Measurements from ENCODE around the gene NANP. TPM values are rescaled to one million over a fixed set of nuclear protein-coding genes. Genes with fewer than 3 reads are reported as not detected.

Gene NANP, protein sequence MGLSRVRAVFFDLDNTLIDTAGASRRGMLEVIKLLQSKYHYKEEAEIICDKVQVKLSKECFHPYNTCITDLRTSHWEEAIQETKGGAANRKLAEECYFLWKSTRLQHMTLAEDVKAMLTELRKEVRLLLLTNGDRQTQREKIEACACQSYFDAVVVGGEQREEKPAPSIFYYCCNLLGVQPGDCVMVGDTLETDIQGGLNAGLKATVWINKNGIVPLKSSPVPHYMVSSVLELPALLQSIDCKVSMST
- total RNA-seq (2021; ENCODE audit: unreplicated experiment): 7.3 TPM
- 2.1 TPM for polyA plus RNA-seq (2012; ENCODE audit: insufficient read length)
- Bru-seq, nascent RNA: percentile 78 among the genes with signal in this experiment
- BruChase-seq, experiment 1, labeled RNA remaining after a 2-hour chase: percentile 92 among the genes with signal in this experiment
- percentile 66 among the genes with signal in this experiment for BruChase-seq, experiment 2, labeled RNA remaining after a 6-hour chase
- long read RNA-seq, transcript NANP-201 (2 exons, 3,964 nt): major isoform, 44 of 54 reads
- long read RNA-seq, partial matches to known transcripts: 0 of 54 reads
- long read RNA-seq, other reads (novel, unspliced or antisense): 10 of 54 reads

- TF ChIP-seq SIN3A (IDR thresholded peaks at IDR 0.05; ENCODE audit: borderline replicate concordance, insufficient read depth, low read depth, low read length) (peak; percentile 89; the same call in 1 of the 2 replicates), TCF7L2 (IDR thresholded peaks at IDR 0.05; ENCODE audit: low read depth, low read length) (peak; percentile 59), POLR2AphosphoS5 (IDR thresholded peaks at IDR 0.05; ENCODE audit: low read depth, low read length) (peak; percentile 99)
- TF ChIP-seq, protein P1, sequence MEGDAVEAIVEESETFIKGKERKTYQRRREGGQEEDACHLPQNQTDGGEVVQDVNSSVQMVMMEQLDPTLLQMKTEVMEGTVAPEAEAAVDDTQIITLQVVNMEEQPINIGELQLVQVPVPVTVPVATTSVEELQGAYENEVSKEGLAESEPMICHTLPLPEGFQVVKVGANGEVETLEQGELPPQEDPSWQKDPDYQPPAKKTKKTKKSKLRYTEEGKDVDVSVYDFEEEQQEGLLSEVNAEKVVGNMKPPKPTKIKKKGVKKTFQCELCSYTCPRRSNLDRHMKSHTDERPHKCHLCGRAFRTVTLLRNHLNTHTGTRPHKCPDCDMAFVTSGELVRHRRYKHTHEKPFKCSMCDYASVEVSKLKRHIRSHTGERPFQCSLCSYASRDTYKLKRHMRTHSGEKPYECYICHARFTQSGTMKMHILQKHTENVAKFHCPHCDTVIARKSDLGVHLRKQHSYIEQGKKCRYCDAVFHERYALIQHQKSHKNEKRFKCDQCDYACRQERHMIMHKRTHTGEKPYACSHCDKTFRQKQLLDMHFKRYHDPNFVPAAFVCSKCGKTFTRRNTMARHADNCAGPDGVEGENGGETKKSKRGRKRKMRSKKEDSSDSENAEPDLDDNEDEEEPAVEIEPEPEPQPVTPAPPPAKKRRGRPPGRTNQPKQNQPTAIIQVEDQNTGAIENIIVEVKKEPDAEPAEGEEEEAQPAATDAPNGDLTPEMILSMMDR (IDR thresholded peaks at IDR 0.05): no peak; the same call in 1 of the 2 replicates
- TF ChIP-seq, protein P2, sequence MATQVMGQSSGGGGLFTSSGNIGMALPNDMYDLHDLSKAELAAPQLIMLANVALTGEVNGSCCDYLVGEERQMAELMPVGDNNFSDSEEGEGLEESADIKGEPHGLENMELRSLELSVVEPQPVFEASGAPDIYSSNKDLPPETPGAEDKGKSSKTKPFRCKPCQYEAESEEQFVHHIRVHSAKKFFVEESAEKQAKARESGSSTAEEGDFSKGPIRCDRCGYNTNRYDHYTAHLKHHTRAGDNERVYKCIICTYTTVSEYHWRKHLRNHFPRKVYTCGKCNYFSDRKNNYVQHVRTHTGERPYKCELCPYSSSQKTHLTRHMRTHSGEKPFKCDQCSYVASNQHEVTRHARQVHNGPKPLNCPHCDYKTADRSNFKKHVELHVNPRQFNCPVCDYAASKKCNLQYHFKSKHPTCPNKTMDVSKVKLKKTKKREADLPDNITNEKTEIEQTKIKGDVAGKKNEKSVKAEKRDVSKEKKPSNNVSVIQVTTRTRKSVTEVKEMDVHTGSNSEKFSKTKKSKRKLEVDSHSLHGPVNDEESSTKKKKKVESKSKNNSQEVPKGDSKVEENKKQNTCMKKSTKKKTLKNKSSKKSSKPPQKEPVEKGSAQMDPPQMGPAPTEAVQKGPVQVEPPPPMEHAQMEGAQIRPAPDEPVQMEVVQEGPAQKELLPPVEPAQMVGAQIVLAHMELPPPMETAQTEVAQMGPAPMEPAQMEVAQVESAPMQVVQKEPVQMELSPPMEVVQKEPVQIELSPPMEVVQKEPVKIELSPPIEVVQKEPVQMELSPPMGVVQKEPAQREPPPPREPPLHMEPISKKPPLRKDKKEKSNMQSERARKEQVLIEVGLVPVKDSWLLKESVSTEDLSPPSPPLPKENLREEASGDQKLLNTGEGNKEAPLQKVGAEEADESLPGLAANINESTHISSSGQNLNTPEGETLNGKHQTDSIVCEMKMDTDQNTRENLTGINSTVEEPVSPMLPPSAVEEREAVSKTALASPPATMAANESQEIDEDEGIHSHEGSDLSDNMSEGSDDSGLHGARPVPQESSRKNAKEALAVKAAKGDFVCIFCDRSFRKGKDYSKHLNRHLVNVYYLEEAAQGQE (IDR thresholded peaks at IDR 0.05; ENCODE audit: insufficient read depth in 1 of 2, low read depth in 2 of 2, low read length in 1 of 2): peak in 1 of 2 experiments; percentile 36; a peak in 1 of 4 replicates
- intact Hi-C loops (cut with micrococcal nuclease; ENCODE audit: unreplicated experiment): no loop called here
- ATAC-seq: peak; percentile 96
- CTCF ChIA-PET: interaction anchor here (0.6 kb wide), 1 partner anchor 181 kb away, joined by 3 read pairs; no protein-coding TSS in a partner anchor
- peaks cover 13% of the 10 kb centered on the region; the same call in 1 of the 2 replicates for H3K4me1 ChIP-seq (ENCODE audit: control insufficient read depth, insufficient read depth, low read length)
- POLR2A ChIA-PET: no interaction called here
- peak within 1 kb of the TSS; percentile 83 to 95 for H3K4me3 ChIP-seq (ENCODE audit: low read depth in 2 of 2, low read length in 2 of 2)
- in situ Hi-C loops (cut with HindIII; ENCODE audit: low pct_unique_long_range_greater_than_20kb, low sequenced_read_pairs): no loop called here
- no peaks in the 10 kb centered on the region for H3K27me3 ChIP-seq (ENCODE audit: control insufficient read depth, insufficient read depth, low read length)
- no TSS peak for BruUV-seq (replicated peaks)
- H3K27ac ChIP-seq (ENCODE audit: low read length): peak within 1 kb of the TSS; percentile 100
- no peaks in the 10 kb centered on the region; the same call in 1 of the 2 replicates for H3K36me3 ChIP-seq (ENCODE audit: control insufficient read depth, insufficient read depth, low read length)
- DNase-seq (ENCODE audit: low read depth, low spot score): peak; percentile 92
- no peaks in the 10 kb centered on the region for H3K9me3 ChIP-seq (ENCODE audit: control insufficient read depth, insufficient read depth, low read depth, low read length)
Observed at GRCh38 chr20:25623736-25624499, at the start of gene NANP. TSS of gene NANP (minus strand) at chr20:25624014. CDS start at chr20:25623948, 66 bp downstream.

- in situ Hi-C loops (cut with HindIII; ENCODE audit: low pct_unique_long_range_greater_than_20kb, low sequenced_read_pairs): no loop called here
- no peak for DNase-seq (ENCODE audit: low read depth, low spot score)
- Histone ChIP-seq H3K36me3 (ENCODE audit: control insufficient read depth, insufficient read depth, low read length) (0 out of 2 replicates have a peak, but pooled peaks cover 4% of the 10 kb centered on the region), H3K4me3 (ENCODE audit: low read depth in 2 of 2, low read length in 2 of 2) (no peak overlapping the region), H3K27me3 (ENCODE audit: control insufficient read depth, insufficient read depth, low read length) (no peaks in the 10 kb centered on the region), H3K27ac (ENCODE audit: low read length) (no peak overlapping the region), H3K4me1 (ENCODE audit: control insufficient read depth, insufficient read depth, low read length) (no peaks in the 10 kb centered on the region), H3K9me3 (ENCODE audit: control insufficient read depth, insufficient read depth, low read depth, low read length) (no peaks in the 10 kb centered on the region)
- ChIA-PET POLR2A (no interaction called here), CTCF (no interaction called here)
- intact Hi-C loops (cut with micrococcal nuclease; ENCODE audit: unreplicated experiment): no loop called here
- ATAC-seq: no peak
- BruUV-seq (replicated peaks): no TSS peak
- TF ChIP-seq SIN3A (IDR thresholded peaks at IDR 0.05; ENCODE audit: borderline replicate concordance, insufficient read depth, low read depth, low read length): no peak
- TF ChIP-seq, protein P1 (IDR thresholded peaks at IDR 0.05): no peak
- no peak for TF ChIP-seq POLR2AphosphoS5 (IDR thresholded peaks at IDR 0.05; ENCODE audit: low read depth, low read length)
- TF ChIP-seq, protein P2 (IDR thresholded peaks at IDR 0.05; ENCODE audit: insufficient read depth in 1 of 2, low read depth in 2 of 2, low read length in 1 of 2): no peak
- no peak for TF ChIP-seq TCF7L2 (IDR thresholded peaks at IDR 0.05; ENCODE audit: low read depth, low read length)
Observed at GRCh38 chr20:25672659-25673235, 48.9 kb upstream of the NANP start.

Measured in Panc1 (cell line).